Stimulated activated CD8-positive, alpha-beta memory T cell treated with anti-CD3 and anti-CD28 coated beads, Interleukin-2, amount 100 ng/mL, for 48 hours (primary cell): ENCODE measurements around the gene CTNNA1.
"Not testable (repeated sequence)": the region's sequence is repeated elsewhere in the genome, so short reads cannot be mapped to it uniquely, and the experiment has no call there.

Source experiments
- DNase-seq, 2 donors: peaks; one replicate each; pipeline ENCODE4 v3.0.0-alpha.2; 2020; ENCODE audit warnings: low read depth in 2 of 2

CTNNA1 gene

GRCh38 chr5:138895918-138896317 is 142.7 kb downstream of the CTNNA1 start:
- DNase-seq = no peak

- DNase-seq = no peak
Observed at GRCh38 chr5:138898299-138898698, 145.1 kb downstream of the CTNNA1 start.

GRCh38 chr5:138898742-138899141 is 145.5 kb downstream of the CTNNA1 start:
- no peak for DNase-seq

- no peak for DNase-seq
Observed at GRCh38 chr5:138900281-138900965, 147.2 kb downstream of the CTNNA1 start.

GRCh38 chr5:138901716-138902115 is 148.5 kb downstream of the CTNNA1 start:
- no peak for DNase-seq

- DNase-seq = no peak
Observed at GRCh38 chr5:138903130-138903775, 150.0 kb downstream of the CTNNA1 start.

GRCh38 chr5:138905541-138905940 is 152.3 kb downstream of the CTNNA1 start:
- DNase-seq = no peak

- no peak for DNase-seq
Observed at GRCh38 chr5:138909734-138910133, 156.5 kb downstream of the CTNNA1 start.

- no peak for DNase-seq
Observed at GRCh38 chr5:138910546-138911185, 157.4 kb downstream of the CTNNA1 start.

GRCh38 chr5:138911441-138911840 is 158.2 kb downstream of the CTNNA1 start:
- no peak for DNase-seq

GRCh38 chr5:138912093-138912492 is 158.9 kb downstream of the CTNNA1 start:
- no peak for DNase-seq

- no peak for DNase-seq
Observed at GRCh38 chr5:138913773-138914172, 160.5 kb downstream of the CTNNA1 start.

- no peak for DNase-seq
Observed at GRCh38 chr5:138914338-138914737, 161.1 kb downstream of the CTNNA1 start.

GRCh38 chr5:138918686-138919085 is 165.5 kb downstream of the CTNNA1 start:
- no peak for DNase-seq

- no peak for DNase-seq
Observed at GRCh38 chr5:138920181-138920580, 167.0 kb downstream of the CTNNA1 start.

- not testable (repeated sequence) for DNase-seq
Observed at GRCh38 chr5:138921362-138921761, 168.1 kb downstream of the CTNNA1 start.

GRCh38 chr5:138922494-138922893 is 169.3 kb downstream of the CTNNA1 start:
- no peak for DNase-seq

- DNase-seq = no peak
Observed at GRCh38 chr5:138925090-138925635, 171.9 kb downstream of the CTNNA1 start.

- no peak for DNase-seq
Observed at GRCh38 chr5:138926257-138926656, 173.0 kb downstream of the CTNNA1 start.

- no peak for DNase-seq
Observed at GRCh38 chr5:138926688-138927448, 173.6 kb downstream of the CTNNA1 start.

- no peak for DNase-seq
Observed at GRCh38 chr5:138927544-138927943, 174.3 kb downstream of the CTNNA1 start.

- no peak for DNase-seq
Observed at GRCh38 chr5:138927979-138928378, 174.8 kb downstream of the CTNNA1 start.
